Mammary epithelial cell (primary cell): ENCODE measurements around the gene CNTN5.

ENCODE experiments used
- EZH2 ChIP-seq: IDR thresholded peaks from 2 replicates; pipeline ENCODE4 v1.6.1; 2012; ENCODE audit warnings: low read length, inconsistent platforms, borderline replicate concordance
- TF ChIP-seq, protein P1 (sequence below), 2 donors: IDR thresholded peaks in 1 of 2; conservative IDR thresholded peaks in 1 of 2; 2 replicates each; pipeline ENCODE4 v1.5.1; 2011 to 2012; ENCODE audit warnings: inconsistent platforms in 2 of 2, low read length in 2 of 2, mild to moderate bottlenecking in 2 of 2, control low read depth in 1 of 2, low read depth in 1 of 2; ENCODE audit not compliant: insufficient read depth in 1 of 2; ENCODE audit errors: extremely low read depth in 1 of 2

DNA sequence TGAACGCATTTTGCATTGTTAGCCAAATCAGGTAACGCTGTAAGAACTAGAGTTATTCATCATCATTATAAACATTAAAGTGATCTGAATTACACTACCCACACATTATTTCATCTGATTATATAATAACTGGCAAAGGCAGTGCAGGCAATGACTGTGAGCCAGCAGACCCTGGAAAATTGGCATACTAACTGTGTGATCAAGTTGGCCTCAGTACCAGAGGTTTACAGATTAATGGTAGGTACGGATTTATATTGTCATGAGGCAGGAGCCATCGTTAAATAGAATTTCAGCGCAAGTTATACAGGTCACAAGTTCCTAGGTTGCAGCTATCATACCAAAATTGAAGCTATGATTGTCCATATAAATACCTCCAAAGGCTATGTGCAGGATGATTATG, 225.4 kb downstream of the CNTN5 start:
- TF ChIP-seq, protein P1, sequence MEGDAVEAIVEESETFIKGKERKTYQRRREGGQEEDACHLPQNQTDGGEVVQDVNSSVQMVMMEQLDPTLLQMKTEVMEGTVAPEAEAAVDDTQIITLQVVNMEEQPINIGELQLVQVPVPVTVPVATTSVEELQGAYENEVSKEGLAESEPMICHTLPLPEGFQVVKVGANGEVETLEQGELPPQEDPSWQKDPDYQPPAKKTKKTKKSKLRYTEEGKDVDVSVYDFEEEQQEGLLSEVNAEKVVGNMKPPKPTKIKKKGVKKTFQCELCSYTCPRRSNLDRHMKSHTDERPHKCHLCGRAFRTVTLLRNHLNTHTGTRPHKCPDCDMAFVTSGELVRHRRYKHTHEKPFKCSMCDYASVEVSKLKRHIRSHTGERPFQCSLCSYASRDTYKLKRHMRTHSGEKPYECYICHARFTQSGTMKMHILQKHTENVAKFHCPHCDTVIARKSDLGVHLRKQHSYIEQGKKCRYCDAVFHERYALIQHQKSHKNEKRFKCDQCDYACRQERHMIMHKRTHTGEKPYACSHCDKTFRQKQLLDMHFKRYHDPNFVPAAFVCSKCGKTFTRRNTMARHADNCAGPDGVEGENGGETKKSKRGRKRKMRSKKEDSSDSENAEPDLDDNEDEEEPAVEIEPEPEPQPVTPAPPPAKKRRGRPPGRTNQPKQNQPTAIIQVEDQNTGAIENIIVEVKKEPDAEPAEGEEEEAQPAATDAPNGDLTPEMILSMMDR (conservative IDR thresholded peaks at IDR 0.05 in 1 of 2, IDR thresholded peaks at IDR 0.05 in 1 of 2; ENCODE audit: extremely low read depth in 1 of 2, insufficient read depth in 1 of 2, low read depth in 1 of 2, low read length in 2 of 2), result no peak
- TF ChIP-seq EZH2, result no peak
